ENCODE results near the gene RFT1.

DNA sequence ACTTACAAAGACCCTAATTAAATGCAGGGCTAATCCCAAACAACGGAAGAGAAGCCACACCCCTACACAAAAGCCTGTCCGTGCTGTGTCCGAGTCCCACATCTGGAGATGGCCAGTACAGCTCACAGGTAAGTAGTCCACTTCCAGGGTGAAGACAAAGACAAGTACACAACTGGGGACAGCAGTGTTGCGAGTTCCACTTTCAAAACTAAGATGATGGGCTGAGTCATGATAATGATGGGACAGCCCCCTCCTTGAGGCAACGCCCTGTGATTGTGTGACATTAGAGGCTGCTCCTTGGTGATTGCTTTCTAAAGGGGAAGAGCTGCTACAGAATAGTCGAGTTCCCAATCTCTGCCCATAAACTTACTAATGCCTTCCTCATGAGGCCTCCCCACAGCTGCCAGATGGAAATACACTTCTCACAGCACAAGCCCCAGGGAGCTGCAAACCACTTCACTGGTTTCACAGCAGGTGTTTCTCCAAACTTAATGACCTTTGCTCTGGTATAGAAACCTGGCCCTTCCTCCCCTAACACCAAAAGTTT is 27.6 kb downstream of the RFT1 start:
- TF ChIP-seq POLR2A (IDR thresholded peaks at IDR 0.05) (no peak), CTCF (IDR thresholded peaks at IDR 0.05) (no peak)

Data from uterus (tissue), 2 donors.